CD4-positive, alpha-beta T cell treated with Interferon gamma for 1 hour (primary cell): Measurements from ENCODE around the gene ZKSCAN1.
"Not testable (repeated sequence)": the region's sequence is repeated elsewhere in the genome, so short reads cannot be mapped to it uniquely, and the experiment has no call there.

Experiments used
- DNase-seq: peaks from one replicate; pipeline ENCODE4 v3.0.0-alpha.2; 2020

ZKSCAN1 gene

GRCh38 chr7:100003711-100004661 lies 11.4 kb upstream of the ZKSCAN1 start:
- DNase-seq = no peak

- DNase-seq = no peak
Measured at GRCh38 chr7:100007887-100008286, 7.5 kb upstream of the ZKSCAN1 start.

- DNase-seq = no peak
Measured at GRCh38 chr7:100008525-100008924, 6.9 kb upstream of the ZKSCAN1 start.

- not testable (repeated sequence) for DNase-seq
Measured at GRCh38 chr7:100009952-100010351, 5.4 kb upstream of the ZKSCAN1 start.

- DNase-seq = no peak
Measured at GRCh38 chr7:100010901-100011300, 4.5 kb upstream of the ZKSCAN1 start.

GRCh38 chr7:100011516-100011915 lies 3.9 kb upstream of the ZKSCAN1 start:
- no peak for DNase-seq

GRCh38 chr7:100012385-100013327 lies 2.7 kb upstream of the ZKSCAN1 start:
- DNase-seq = not testable (repeated sequence)

- DNase-seq = no peak
Measured at GRCh38 chr7:100013328-100013676, 2.1 kb upstream of the ZKSCAN1 start.

GRCh38 chr7:100016215-100016901 lies 962 bp downstream of the ZKSCAN1 start:
- no peak for DNase-seq

- no peak for DNase-seq
Measured at GRCh38 chr7:100017300-100017699, 1.9 kb downstream of the ZKSCAN1 start.

- DNase-seq = no peak
Measured at GRCh38 chr7:100017875-100018274, 2.5 kb downstream of the ZKSCAN1 start.

- no peak for DNase-seq
Measured at GRCh38 chr7:100019908-100020307, 4.5 kb downstream of the ZKSCAN1 start.

GRCh38 chr7:100021297-100021696 lies 5.9 kb downstream of the ZKSCAN1 start:
- no peak for DNase-seq

- DNase-seq = no peak
Measured at GRCh38 chr7:100022621-100023020, 7.2 kb downstream of the ZKSCAN1 start.

GRCh38 chr7:100023526-100023925 lies 8.1 kb downstream of the ZKSCAN1 start:
- DNase-seq = no peak

GRCh38 chr7:100024020-100024619 lies 8.7 kb downstream of the ZKSCAN1 start:
- no peak for DNase-seq

GRCh38 chr7:100027197-100027596 lies 11.8 kb downstream of the ZKSCAN1 start:
- no peak for DNase-seq

GRCh38 chr7:100029596-100029995 lies 14.2 kb downstream of the ZKSCAN1 start:
- DNase-seq = no peak

- no peak for DNase-seq
Measured at GRCh38 chr7:100033526-100033925, 18.1 kb downstream of the ZKSCAN1 start.

- DNase-seq = no peak
Measured at GRCh38 chr7:100034871-100035510, 19.6 kb downstream of the ZKSCAN1 start.

- DNase-seq = no peak
Measured at GRCh38 chr7:100035876-100036275, 20.5 kb downstream of the ZKSCAN1 start.

- no peak for DNase-seq
Measured at GRCh38 chr7:100038326-100038725, 22.9 kb downstream of the ZKSCAN1 start.
